Measurements from ENCODE around the gene DMRT1.

Gene DMRT1

DNA sequence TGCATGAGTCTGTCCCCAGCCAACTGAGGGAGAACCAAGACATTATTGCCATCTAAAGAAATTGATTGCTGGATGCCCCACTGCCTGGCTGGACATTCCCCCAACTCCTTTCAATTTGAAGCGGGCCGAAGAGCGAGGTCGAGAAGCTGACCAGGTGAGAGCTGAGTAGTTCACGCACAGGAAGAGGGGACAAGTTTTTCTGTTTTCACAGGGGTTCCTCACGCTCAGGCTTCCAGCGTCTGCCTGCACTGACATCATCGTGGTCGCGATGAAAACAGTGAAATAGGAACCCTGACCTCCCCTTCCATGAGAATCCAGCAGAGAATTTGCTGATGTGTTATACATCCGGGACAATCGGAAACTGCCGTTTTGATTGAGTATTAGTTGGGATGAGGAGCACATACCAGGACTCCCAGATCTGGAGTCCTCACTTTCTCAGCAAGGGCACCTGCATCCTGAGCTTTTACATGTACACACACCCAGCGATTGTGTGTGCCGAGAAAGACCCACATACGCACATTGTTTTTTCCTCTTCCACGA lies 131.9 kb downstream of the DMRT1 start:
- TF ChIP-seq, protein P1, sequence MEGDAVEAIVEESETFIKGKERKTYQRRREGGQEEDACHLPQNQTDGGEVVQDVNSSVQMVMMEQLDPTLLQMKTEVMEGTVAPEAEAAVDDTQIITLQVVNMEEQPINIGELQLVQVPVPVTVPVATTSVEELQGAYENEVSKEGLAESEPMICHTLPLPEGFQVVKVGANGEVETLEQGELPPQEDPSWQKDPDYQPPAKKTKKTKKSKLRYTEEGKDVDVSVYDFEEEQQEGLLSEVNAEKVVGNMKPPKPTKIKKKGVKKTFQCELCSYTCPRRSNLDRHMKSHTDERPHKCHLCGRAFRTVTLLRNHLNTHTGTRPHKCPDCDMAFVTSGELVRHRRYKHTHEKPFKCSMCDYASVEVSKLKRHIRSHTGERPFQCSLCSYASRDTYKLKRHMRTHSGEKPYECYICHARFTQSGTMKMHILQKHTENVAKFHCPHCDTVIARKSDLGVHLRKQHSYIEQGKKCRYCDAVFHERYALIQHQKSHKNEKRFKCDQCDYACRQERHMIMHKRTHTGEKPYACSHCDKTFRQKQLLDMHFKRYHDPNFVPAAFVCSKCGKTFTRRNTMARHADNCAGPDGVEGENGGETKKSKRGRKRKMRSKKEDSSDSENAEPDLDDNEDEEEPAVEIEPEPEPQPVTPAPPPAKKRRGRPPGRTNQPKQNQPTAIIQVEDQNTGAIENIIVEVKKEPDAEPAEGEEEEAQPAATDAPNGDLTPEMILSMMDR (conservative IDR thresholded peaks at IDR 0.05), result no peak

DNA sequence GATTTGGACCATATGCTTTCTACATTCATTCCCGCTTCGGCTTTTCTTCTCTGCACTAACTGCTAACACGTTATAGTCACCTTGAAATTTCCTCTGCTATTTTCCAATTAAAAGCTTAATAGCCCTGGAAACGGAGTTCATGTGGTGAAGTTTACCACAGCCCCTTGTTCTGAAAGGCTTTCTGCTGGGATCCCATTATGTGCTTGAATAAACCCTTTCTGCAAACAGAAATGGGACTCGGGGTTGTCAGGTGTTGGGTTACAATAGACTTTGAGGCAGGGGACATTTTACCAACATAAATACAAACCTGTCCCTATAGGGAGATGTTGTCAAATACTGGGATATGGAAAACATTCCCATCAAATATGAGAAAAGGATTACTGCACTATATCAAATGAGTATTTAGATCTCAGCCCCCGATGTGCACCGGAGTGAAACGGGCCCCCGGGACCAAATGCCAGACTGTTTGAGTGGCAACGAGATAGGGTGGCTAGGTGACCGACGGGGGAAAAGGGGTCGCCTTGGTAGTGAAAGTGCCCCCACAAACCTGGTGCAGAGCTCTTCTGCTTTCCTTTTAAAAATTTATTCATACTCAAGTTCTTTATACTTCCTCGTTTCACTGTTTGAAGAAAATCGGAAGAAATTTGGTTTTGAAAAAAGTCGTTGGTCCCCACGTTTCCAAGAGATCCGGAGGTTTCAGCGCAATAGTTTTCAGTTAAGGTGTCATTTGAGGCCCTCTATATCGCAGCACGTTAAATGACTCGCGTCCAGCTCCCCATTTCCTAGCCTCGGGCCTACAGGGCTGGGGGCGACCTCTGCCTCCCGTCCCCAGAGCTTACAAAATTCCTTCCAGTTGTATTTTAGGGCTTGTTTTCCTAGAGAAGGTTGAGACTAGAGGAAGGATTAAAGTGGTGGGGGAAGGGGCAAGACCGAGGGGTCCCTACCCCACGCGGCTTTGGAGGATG lies 132.8 kb downstream of the DMRT1 start:
- TF ChIP-seq, protein P1 (conservative IDR thresholded peaks at IDR 0.05), result no peak
- no peak overlapping the region for H3K27ac ChIP-seq

More for the DNA sequence above, 131.9 kb downstream of the DMRT1 start:
- H3K27ac ChIP-seq, result no peak overlapping the region

DNA sequence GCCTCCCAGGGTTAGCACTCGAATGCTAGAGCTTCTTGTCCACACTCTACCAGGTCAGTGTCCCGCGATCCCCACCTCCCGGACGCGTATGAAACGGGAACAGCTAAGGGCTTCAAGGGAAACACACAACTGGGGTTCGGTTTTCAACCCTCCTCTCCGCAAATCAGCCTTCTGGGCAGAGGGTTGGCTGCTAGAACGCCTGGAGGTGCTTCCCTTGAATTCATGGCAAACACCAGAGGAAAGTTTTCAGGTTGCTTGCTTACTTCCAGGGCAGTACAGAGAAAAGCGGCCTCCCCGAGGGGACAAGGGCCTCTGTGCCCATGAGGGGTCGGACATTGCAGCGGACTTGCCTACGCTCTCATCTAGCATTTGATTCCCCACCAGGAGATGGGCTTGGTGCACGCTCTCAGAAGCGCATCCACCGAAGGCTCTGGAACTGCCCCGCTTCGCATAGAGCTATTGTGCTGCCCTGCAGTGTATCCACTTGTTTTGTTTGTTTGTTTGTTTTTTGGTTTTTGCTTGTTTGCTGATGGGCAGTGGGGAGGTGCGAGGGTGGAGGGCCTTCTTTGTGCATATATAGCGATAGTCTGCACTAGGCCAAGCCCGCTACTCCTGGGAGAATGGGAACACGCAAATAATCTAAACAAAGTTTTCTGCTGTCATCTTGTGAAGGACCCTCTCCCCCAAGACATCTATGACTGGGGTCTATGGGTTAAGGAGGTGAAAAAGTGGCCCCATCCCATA lies 133.7 kb downstream of the DMRT1 start:
- H3K27ac ChIP-seq, result no peak overlapping the region
- TF ChIP-seq, protein P1 (conservative IDR thresholded peaks at IDR 0.05), result no peak

DNA sequence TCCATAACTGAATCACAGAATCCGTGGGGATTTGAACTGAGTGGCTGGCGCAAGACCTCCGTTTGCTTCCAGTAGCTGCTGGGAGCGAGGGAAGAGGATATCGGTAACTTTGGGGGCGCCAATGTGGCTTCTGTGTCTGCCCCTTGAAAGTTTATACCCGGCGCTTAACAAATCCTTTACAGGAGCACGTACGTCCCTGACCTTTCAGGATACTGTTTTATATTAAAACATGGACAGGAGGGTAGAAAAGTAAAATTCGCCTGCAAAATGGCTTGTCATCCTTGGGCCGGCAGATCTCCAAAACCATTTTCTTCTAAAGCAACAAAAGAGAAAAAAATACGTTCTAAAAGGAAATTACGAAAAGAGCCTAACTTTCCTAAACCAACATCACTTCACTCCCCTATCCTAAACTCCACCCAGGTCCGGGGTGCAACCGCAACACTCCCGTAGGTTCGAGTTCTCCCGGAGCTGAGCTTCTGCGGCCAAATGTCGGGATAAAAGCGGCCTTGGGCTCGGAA lies 134.3 kb downstream of the DMRT1 start:
- H3K27ac ChIP-seq, result no peak overlapping the region
- TF ChIP-seq, protein P1 (conservative IDR thresholded peaks at IDR 0.05), result no peak

DNA sequence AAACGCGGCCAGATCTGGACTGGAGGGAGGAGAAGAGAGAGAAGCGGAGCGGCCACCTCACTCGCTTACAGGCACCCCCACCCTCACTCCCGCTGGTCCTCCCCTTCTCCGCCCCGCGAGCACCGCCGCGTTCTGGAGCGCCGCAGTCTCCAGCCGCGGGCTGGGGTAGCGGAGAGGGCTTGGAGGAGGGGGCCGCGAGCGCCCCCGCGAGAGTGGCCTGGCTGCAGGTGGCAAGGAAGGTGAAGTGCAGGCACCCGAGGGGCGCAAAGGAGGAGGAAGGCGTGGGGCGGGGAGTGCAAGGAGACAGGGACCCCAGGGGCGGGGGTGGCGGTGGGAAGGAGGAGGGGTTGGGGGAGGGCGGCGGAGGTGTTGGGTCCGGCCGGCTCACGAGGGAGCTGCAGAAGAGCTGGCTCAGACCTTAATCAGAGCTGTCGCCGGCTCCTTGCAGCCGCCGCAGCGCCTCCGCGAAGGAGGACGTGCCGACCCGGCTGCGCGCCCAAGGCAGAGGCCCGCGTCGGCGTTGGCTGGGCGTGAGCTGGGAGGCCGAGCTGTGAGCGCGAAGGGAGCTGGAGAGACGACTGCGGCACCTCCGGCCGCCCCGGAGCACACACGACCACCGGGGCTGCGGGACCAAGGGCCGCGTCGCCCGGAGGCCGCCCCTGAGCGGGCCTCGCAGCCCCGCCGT lies 134.9 kb downstream of the DMRT1 start, which contains the start of gene DMRT3:
TSS of gene DMRT3 (plus strand) at position 398 of the 685 bp plus-strand sequence. CDS start 347 bp downstream, outside the sequence.
- TF ChIP-seq, protein P1 (conservative IDR thresholded peaks at IDR 0.05), result no peak; the same call in 1 of the 2 replicates

DNA sequence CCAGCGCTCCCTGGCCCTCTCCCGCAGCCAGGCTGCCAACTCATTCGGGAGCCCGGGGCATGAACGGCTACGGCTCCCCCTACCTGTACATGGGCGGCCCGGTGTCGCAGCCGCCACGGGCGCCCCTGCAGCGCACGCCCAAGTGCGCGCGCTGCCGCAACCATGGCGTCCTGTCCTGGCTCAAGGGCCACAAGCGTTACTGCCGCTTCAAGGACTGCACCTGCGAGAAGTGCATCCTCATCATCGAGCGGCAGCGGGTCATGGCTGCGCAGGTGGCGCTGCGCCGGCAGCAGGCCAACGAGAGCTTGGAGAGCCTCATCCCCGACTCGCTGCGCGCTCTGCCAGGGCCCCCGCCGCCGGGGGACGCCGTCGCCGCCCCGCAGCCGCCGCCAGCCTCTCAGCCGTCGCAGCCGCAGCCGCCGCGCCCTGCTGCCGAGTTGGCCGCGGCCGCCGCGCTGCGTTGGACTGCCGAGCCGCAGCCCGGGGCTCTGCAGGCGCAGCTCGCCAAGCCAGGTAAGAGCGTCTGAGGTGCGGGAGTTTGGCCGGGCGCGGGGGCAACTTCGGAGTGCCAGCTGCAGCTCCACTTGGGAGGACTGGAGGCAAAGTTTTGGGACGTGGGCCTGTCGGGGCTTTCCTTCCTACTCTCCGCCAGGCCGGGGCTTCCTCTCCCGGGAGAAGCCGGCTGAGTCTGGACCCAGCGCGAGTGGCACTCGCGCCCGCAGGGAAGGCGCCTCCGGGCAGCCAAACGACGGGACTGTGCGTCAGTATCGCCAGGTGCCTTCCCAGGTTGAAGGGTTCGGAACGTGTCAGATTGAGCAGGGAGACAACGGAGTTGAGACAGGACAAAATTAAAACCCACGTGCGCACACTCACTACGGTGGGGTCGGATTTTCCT lies 135.7 kb downstream of the DMRT1 start:
- H3K27ac ChIP-seq, result no peak overlapping the region
- TF ChIP-seq, protein P1 (conservative IDR thresholded peaks at IDR 0.05), result peak; percentile 19; the same call in 1 of the 2 replicates

More for the DNA sequence above, 134.9 kb downstream of the DMRT1 start, which contains the start of gene DMRT3:
- no peak within 1 kb of the TSS for H3K27ac ChIP-seq
